GM12878 (cell line): ENCODE data around the gene PKDREJ. TPM values are rescaled to one million over a fixed set of nuclear protein-coding genes. Genes with fewer than 3 reads are reported as not detected.

Source experiments
- ATF3 ChIP-seq: IDR thresholded peaks from 2 replicates; pipeline ENCODE4 v1.6.1; 2011; ENCODE audit warnings: low read depth, mild to moderate bottlenecking, low read length, moderate library complexity, borderline replicate concordance; ENCODE audit errors: extremely low read depth
- DPF2 ChIP-seq: fragments of 450-650 bp; IDR thresholded peaks from 2 replicates; pipeline ENCODE4 v1.6.1; 2017; ENCODE audit warnings: mild to moderate bottlenecking
- HCFC1 ChIP-seq: fragments of 150-350 bp; IDR thresholded peaks from 2 replicates; pipeline ENCODE4 v1.6.1; 2014; ENCODE audit warnings: low read length
- IKZF2 ChIP-seq, 2 experiments: fragments of 450-650 bp; IDR thresholded peaks; 2 replicates each; pipeline ENCODE4 v1.6.1; 2017; ENCODE audit warnings: mild to moderate bottlenecking in 2 of 2, moderate library complexity in 2 of 2
- JUND ChIP-seq: IDR thresholded peaks from 2 replicates; pipeline ENCODE4 v1.6.1; 2012; ENCODE audit warnings: low read depth, mild to moderate bottlenecking, low read length, improper control_type of control experiment, moderate library complexity
- NBN ChIP-seq: fragments of 450-650 bp; IDR thresholded peaks from 2 replicates; pipeline ENCODE4 v1.6.1; 2016
- NFXL1 ChIP-seq: fragments of 450-650 bp; IDR thresholded peaks from 2 replicates; pipeline ENCODE4 v1.6.1; 2017; ENCODE audit warnings: antibody characterized with exemption, mild to moderate bottlenecking, borderline replicate concordance
- PKNOX1 ChIP-seq: fragments of 450-650 bp; IDR thresholded peaks from 2 replicates; pipeline ENCODE4 v1.6.1; 2016; ENCODE audit warnings: mild to moderate bottlenecking
- SIX5 ChIP-seq: IDR thresholded peaks from 2 replicates; pipeline ENCODE4 v1.6.1; 2011; ENCODE audit warnings: mild to moderate bottlenecking, low read depth, low read length, moderate library complexity; ENCODE audit not compliant: severe bottlenecking
- ZNF592 ChIP-seq: fragments of 450-650 bp; IDR thresholded peaks from 2 replicates; pipeline ENCODE4 v1.6.1; 2017; ENCODE audit warnings: mild to moderate bottlenecking, moderate library complexity
- polyA plus RNA-seq, 11 experiments: library from polyadenylated mRNA; depleted of rRNA in 4 of 11; unstranded in 6 of 11; stranded (reverse) in 5 of 11; fragments of >200 nt; fragmentation: Nextera tagmentation in 4 of 11; fragmentation: Illumina TruSeq in 1 of 11; extraction: Ambion mirVana in 4 of 11; extraction: Trizol in 1 of 11; gene quantifications; 1 replicate in 1 of 11; 2 replicates in 10 of 11; pipeline versions ENCODE4 v1.2.1 to v1.2.3, GENCODE V29; 2011 to 2016; ENCODE audit warnings: inconsistent platforms in 2 of 11, missing spikeins in 2 of 11, low read depth in 1 of 11
- total RNA-seq, 4 experiments: library from RNA; depleted of rRNA in 3 of 4; stranded (reverse); fragments of >200 nt in 3 of 4; fragmentation: Illumina TruSeq in 1 of 4; extraction: Trizol in 1 of 4; gene quantifications; 2 replicates each; pipeline versions ENCODE4 v1.2.1 to v1.2.3, GENCODE V29; 2013 to 2021

The PKDREJ gene
- total and polyA plus RNA-seq, 10 of the 15 experiments (the other 5 are each of a cell fraction or from before 2014, with no cell fraction given): 0.02 to 0.03 TPM; not detected in 8

GRCh38 chr22:46240506-46240905, 22.6 kb downstream of the PKDREJ start (continued):
- TF ChIP-seq SIX5 (no peak), IKZF2 (IDR thresholded peaks at IDR 0.05) (no peak), DPF2 (no peak), NBN (no peak), HCFC1 (no peak), PKNOX1 (no peak), ATF3 (no peak), ZNF592 (no peak), JUND (no peak), NFXL1 (no peak)
